GF-D8 (cell line): ENCODE data around the gene SEC23A.
"Not testable (repeated sequence)": the region's sequence is repeated elsewhere in the genome, so short reads cannot be mapped to it uniquely, and the experiment has no call there.

Source experiments
- DNase-seq: peaks from one replicate; lab custom pipeline; 2025; lab: John Stamatoyannopoulos, UW

Gene SEC23A

GRCh38 chr14:39091716-39092115 lies 11.3 kb downstream of the SEC23A start:
- DNase-seq = no peak

- no peak for DNase-seq
Observed at GRCh38 chr14:39090548-39091111, 12.4 kb downstream of the SEC23A start.

GRCh38 chr14:39087493-39087892 lies 15.5 kb downstream of the SEC23A start:
- no peak for DNase-seq

- no peak for DNase-seq
Observed at GRCh38 chr14:39085933-39086332, 17.1 kb downstream of the SEC23A start.

GRCh38 chr14:39083127-39083526 lies 19.9 kb downstream of the SEC23A start:
- no peak for DNase-seq

- no peak for DNase-seq
Observed at GRCh38 chr14:39080886-39081285, 22.1 kb downstream of the SEC23A start.

GRCh38 chr14:39071096-39071495 lies 31.9 kb downstream of the SEC23A start:
- DNase-seq = no peak

- no peak for DNase-seq
Observed at GRCh38 chr14:39069923-39070322, 33.1 kb downstream of the SEC23A start.

GRCh38 chr14:39069169-39069805 lies 33.7 kb downstream of the SEC23A start:
- not testable (repeated sequence) for DNase-seq

- DNase-seq = no peak
Observed at GRCh38 chr14:39060818-39061437, 42.1 kb downstream of the SEC23A start.

GRCh38 chr14:39055786-39056474 lies 47.1 kb downstream of the SEC23A start:
- no peak for DNase-seq

- DNase-seq = not testable (repeated sequence)
Observed at GRCh38 chr14:39052869-39053454, 50.1 kb downstream of the SEC23A start.

GRCh38 chr14:39050389-39050788 lies 52.6 kb downstream of the SEC23A start:
- no peak for DNase-seq

- not testable (repeated sequence) for DNase-seq
Observed at GRCh38 chr14:39045889-39046288, 57.1 kb downstream of the SEC23A start.

GRCh38 chr14:39043352-39043943 lies 59.6 kb downstream of the SEC23A start:
- DNase-seq = no peak

- DNase-seq = no peak
Observed at GRCh38 chr14:39040529-39040928, 62.5 kb downstream of the SEC23A start.

- no peak for DNase-seq
Observed at GRCh38 chr14:39038542-39038941, 64.5 kb downstream of the SEC23A start.

- DNase-seq = no peak
Observed at GRCh38 chr14:39036760-39037159, 66.3 kb downstream of the SEC23A start.

GRCh38 chr14:39035336-39035735 lies 67.7 kb downstream of the SEC23A start:
- DNase-seq = no peak

GRCh38 chr14:39034481-39035296 lies 68.3 kb downstream of the SEC23A start:
- no peak for DNase-seq

GRCh38 chr14:39033371-39033770 lies 69.7 kb downstream of the SEC23A start:
- no peak for DNase-seq
